ENCODE data around the gene KIF22.

DNA sequence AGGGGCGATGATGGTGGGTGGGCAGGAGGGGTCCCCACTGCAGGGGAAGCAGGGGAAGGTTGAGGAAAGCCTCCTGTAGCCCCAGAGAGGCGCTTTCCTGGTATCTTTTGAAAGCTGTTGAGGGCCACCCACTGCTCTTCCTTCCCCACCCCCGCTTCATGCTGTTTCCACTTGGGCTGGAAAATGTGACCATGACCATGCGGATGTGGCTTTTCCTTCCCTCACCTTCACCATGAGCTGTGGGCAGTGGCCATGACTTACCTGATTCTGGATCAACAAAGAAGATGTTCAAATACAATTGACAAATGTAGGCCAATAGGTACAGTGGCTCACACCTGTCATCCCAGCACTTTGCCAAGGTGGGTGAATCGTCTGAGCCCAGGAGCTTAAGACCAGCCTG, 43.5 kb downstream of the KIF22 start:
- TF ChIP-seq, protein P1, sequence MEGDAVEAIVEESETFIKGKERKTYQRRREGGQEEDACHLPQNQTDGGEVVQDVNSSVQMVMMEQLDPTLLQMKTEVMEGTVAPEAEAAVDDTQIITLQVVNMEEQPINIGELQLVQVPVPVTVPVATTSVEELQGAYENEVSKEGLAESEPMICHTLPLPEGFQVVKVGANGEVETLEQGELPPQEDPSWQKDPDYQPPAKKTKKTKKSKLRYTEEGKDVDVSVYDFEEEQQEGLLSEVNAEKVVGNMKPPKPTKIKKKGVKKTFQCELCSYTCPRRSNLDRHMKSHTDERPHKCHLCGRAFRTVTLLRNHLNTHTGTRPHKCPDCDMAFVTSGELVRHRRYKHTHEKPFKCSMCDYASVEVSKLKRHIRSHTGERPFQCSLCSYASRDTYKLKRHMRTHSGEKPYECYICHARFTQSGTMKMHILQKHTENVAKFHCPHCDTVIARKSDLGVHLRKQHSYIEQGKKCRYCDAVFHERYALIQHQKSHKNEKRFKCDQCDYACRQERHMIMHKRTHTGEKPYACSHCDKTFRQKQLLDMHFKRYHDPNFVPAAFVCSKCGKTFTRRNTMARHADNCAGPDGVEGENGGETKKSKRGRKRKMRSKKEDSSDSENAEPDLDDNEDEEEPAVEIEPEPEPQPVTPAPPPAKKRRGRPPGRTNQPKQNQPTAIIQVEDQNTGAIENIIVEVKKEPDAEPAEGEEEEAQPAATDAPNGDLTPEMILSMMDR (IDR thresholded peaks at IDR 0.05 in 2 of 3, conservative IDR thresholded peaks at IDR 0.05 in 1 of 3; ENCODE audit: borderline replicate concordance in 1 of 3, insufficient read depth in 1 of 3, low read depth in 2 of 3, low read length in 2 of 3): no peak
- no peak for TF ChIP-seq EGR1 (IDR thresholded peaks at IDR 0.05; ENCODE audit: low read depth)
